Panc1 (cell line): ENCODE data around the gene MSI2. TPM values are rescaled to one million over a fixed set of nuclear protein-coding genes. Genes with fewer than 3 reads are reported as not detected.

Source experiments
- ATAC-seq: fragments of 200-7000 bp; cut with Tn5 transposase; 2 replicates; pipeline ENCODE4 v1.9.1; 2020; ENCODE audit warnings: mild to moderate bottlenecking, moderate library complexity
- BruUV-seq: library from RNA; stranded (reverse); fragments of 400-500 nt; replicated peaks from 2 replicates; lab custom pipeline; 2021; lab: Mats Ljungman, UMichigan
- CTCF ChIA-PET: fragments of 300-600 bp; sonication (Branson Sonifier 250); formaldehyde crosslinking; loops from one replicate; lab custom pipeline; 2022; ENCODE audit warnings: antibody characterized with exemption; lab: Charles Lee
- POLR2A ChIA-PET: fragments of 300-600 bp; sonication (Branson Sonifier 250); formaldehyde crosslinking; loops from one replicate; lab custom pipeline; 2022; ENCODE audit warnings: antibody characterized with exemption; lab: Charles Lee
- DNase-seq: peaks from one replicate; pipeline ENCODE4 v3.0.0-alpha.2; 2010; ENCODE audit warnings: low read depth, low spot score
- H3K27ac ChIP-seq: 2 replicates; pipeline ENCODE4 v1.5.1; 2011; ENCODE audit warnings: mild to moderate bottlenecking, low read length, inconsistent platforms
- H3K27me3 ChIP-seq: fragments of 200-500 bp; sonication (Bioruptor generic); 2 replicates; pipeline ENCODE4 v1.6.0; 2014; ENCODE audit warnings: low read length, inconsistent platforms; ENCODE audit not compliant: control insufficient read depth, insufficient read depth
- H3K36me3 ChIP-seq: fragments of 200-500 bp; sonication (Bioruptor generic); 2 replicates; pipeline ENCODE4 v1.5.1; 2014; ENCODE audit warnings: inconsistent platforms, mild to moderate bottlenecking, low read length, moderate library complexity; ENCODE audit not compliant: control insufficient read depth, insufficient read depth
- H3K4me1 ChIP-seq: 2 replicates; pipeline ENCODE4 v1.5.1; 2011; ENCODE audit warnings: inconsistent platforms, mild to moderate bottlenecking, low read length, moderate library complexity; ENCODE audit not compliant: control insufficient read depth, insufficient read depth
- H3K4me3 ChIP-seq, 2 experiments: 2 replicates each; pipeline ENCODE4 v1.5.1; 2011 to 2012; ENCODE audit warnings: low read depth in 2 of 2, low read length in 2 of 2, mild to moderate bottlenecking in 2 of 2, inconsistent platforms in 1 of 2, moderate library complexity in 1 of 2
- H3K9me3 ChIP-seq: fragments of 200-500 bp; sonication (Bioruptor generic); 2 replicates; pipeline ENCODE4 v1.5.1; 2014; ENCODE audit warnings: low read depth, mild to moderate bottlenecking, inconsistent platforms, low read length, moderate library complexity; ENCODE audit not compliant: control insufficient read depth, insufficient read depth
- CTCF ChIP-seq: fragments of 450-650 bp; IDR thresholded peaks from 2 replicates; pipeline ENCODE4 v1.5.1; 2017; ENCODE audit warnings: mild to moderate bottlenecking
- POLR2AphosphoS5 ChIP-seq: IDR thresholded peaks from 2 replicates; pipeline ENCODE4 v1.6.1; 2012; ENCODE audit warnings: mild to moderate bottlenecking, low read depth, low read length, moderate library complexity
- SIN3A ChIP-seq: IDR thresholded peaks from 2 replicates; pipeline ENCODE4 v1.6.1; 2012; ENCODE audit warnings: low read depth, mild to moderate bottlenecking, low read length, moderate library complexity, borderline replicate concordance; ENCODE audit not compliant: insufficient read depth
- TCF7L2 ChIP-seq: IDR thresholded peaks from 2 replicates; pipeline ENCODE4 v1.6.1; 2011; ENCODE audit warnings: mild to moderate bottlenecking, low read depth, low read length, inconsistent platforms
- in situ Hi-C: cut with HindIII; loops from 2 replicates; pipeline ENCODE4 v1.10.0; 2016; ENCODE audit warnings: low sequenced_read_pairs, low pct_unique_long_range_greater_than_20kb
- intact Hi-C: fragments of 100-400 bp; cut with micrococcal nuclease; formaldehyde crosslinking; loops from one replicate; pipeline ENCODE4 v1.10.0; 2022; ENCODE audit not compliant: unreplicated experiment
- total RNA-seq: library from RNA; stranded (reverse); gene quantifications from one replicate; pipeline ENCODE4 v1.2.1, GENCODE V29; 2021; ENCODE audit not compliant: unreplicated experiment
- TF ChIP-seq, protein P1 (sequence below), 2 experiments: IDR thresholded peaks; 2 replicates each; pipeline ENCODE4 v1.6.1; 2011 to 2012; ENCODE audit warnings: low read depth in 2 of 2, control low read depth in 1 of 2, low read length in 1 of 2, mild to moderate bottlenecking in 1 of 2, moderate library complexity in 1 of 2; ENCODE audit not compliant: insufficient read depth in 1 of 2

The MSI2 gene
- total RNA-seq, 1 experiment from 2014 or later = 38.5 TPM

DNA sequence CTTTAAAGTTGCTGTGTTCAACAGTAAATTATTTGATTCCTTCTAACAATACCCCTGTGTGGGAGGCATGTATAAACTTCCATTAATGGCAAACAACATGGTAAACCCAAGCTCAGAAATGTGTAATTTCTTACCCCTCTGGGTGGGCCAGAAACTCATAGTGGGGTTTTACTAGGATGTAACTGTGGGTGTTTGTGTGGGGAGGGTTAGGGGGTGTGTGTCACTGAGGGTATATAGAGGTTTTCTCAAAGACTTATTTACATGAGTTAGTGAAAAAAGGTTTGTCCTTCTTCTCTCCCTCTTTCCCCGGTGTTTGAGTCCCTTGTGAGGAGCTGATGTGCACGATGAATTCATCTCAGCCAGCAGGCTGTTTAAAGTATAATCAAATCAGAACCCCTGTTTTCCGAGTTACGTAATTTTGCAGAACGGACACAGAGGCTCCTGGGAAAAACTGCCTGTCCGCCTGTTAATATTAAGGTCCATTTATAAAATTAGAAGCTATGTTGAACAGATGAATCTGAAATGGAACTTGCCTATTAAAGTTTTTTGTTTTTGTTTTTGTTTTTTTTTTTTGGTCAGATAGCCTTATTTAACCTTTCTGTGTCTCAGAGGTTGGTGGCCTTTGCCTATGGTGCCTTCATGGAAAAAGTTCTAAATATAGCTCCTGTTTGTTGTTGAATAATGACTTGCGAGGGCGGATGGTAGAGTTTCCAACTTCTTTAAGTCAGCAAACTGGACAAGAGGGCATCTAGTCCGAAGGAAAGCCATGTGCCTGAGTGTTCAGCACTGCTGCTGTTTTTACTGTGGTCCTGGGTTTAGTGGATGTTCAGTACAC is 73.3 kb downstream of the MSI2 start:
- in situ Hi-C loops = no loop called here
- no peak for ATAC-seq
- POLR2A ChIA-PET = no interaction called here

GRCh38 chr17:57330587-57330986 is 74.3 kb downstream of the MSI2 start:
- no peak overlapping the region for H3K27ac ChIP-seq
- TF ChIP-seq TCF7L2 = no peak
- TF ChIP-seq CTCF = no peak
- TF ChIP-seq SIN3A = no peak
- TF ChIP-seq POLR2AphosphoS5 = no peak
- TF ChIP-seq, protein P1, sequence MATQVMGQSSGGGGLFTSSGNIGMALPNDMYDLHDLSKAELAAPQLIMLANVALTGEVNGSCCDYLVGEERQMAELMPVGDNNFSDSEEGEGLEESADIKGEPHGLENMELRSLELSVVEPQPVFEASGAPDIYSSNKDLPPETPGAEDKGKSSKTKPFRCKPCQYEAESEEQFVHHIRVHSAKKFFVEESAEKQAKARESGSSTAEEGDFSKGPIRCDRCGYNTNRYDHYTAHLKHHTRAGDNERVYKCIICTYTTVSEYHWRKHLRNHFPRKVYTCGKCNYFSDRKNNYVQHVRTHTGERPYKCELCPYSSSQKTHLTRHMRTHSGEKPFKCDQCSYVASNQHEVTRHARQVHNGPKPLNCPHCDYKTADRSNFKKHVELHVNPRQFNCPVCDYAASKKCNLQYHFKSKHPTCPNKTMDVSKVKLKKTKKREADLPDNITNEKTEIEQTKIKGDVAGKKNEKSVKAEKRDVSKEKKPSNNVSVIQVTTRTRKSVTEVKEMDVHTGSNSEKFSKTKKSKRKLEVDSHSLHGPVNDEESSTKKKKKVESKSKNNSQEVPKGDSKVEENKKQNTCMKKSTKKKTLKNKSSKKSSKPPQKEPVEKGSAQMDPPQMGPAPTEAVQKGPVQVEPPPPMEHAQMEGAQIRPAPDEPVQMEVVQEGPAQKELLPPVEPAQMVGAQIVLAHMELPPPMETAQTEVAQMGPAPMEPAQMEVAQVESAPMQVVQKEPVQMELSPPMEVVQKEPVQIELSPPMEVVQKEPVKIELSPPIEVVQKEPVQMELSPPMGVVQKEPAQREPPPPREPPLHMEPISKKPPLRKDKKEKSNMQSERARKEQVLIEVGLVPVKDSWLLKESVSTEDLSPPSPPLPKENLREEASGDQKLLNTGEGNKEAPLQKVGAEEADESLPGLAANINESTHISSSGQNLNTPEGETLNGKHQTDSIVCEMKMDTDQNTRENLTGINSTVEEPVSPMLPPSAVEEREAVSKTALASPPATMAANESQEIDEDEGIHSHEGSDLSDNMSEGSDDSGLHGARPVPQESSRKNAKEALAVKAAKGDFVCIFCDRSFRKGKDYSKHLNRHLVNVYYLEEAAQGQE (IDR thresholded peaks at IDR 0.05; ENCODE audit: insufficient read depth in 1 of 2, low read depth in 2 of 2, low read length in 1 of 2) = no peak
- DNase-seq = no peak
- H3K4me3 ChIP-seq = no peak overlapping the region
- in situ Hi-C loops (no loop called here), intact Hi-C loops (no loop called here)
- H3K27me3 ChIP-seq = no peaks in the 10 kb centered on the region
- ChIA-PET CTCF (no interaction called here), POLR2A (no interaction called here)
- H3K9me3 ChIP-seq = no peaks in the 10 kb centered on the region
- ATAC-seq = no peak
- BruUV-seq = no TSS peak
- no peaks in the 10 kb centered on the region for H3K36me3 ChIP-seq
- no peaks in the 10 kb centered on the region for H3K4me1 ChIP-seq

More for the DNA sequence above, 73.3 kb downstream of the MSI2 start:
- Histone ChIP-seq H3K36me3 (no peaks in the 10 kb centered on the region), H3K9me3 (no peaks in the 10 kb centered on the region), H3K4me1 (no peaks in the 10 kb centered on the region), H3K27me3 (no peaks in the 10 kb centered on the region), H3K4me3 (no peak overlapping the region), H3K27ac (no peak overlapping the region)
- CTCF ChIA-PET = no interaction called here
- intact Hi-C loops = no loop called here
- TSS peak; percentile 46 for BruUV-seq
- no peak for TF ChIP-seq POLR2AphosphoS5
- TF ChIP-seq SIN3A = no peak
- no peak for DNase-seq

DNA sequence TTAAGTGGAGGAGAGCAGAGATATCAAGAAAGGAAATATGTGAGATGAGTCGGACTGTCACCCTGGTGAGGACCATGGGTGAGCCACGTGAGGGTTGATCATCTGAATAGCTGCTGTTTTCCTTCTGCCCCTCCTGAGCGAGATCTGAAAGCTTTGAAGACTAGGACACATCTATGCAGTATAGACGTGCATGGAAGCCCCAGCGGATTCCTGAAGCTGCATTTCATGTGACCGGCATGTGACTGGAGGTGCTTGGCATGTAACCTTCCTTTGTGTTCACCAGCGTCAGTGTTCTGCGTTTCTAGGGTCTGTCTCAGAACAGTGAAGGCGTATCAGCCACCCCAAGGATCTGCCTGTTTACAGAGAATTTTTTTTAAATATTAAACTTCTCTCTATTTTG is 75.1 kb downstream of the MSI2 start:
- in situ Hi-C loops = no loop called here
- no peak for ATAC-seq
- ChIA-PET CTCF (no interaction called here), POLR2A (interaction anchor here (0.5 to 0.7 kb wide), 2 partner anchors 21 to 109 kb away, joined by 3 to 4 read pairs; no protein-coding TSS in a partner anchor)
- no peak for TF ChIP-seq CTCF
- TF ChIP-seq, protein P1 (IDR thresholded peaks at IDR 0.05; ENCODE audit: insufficient read depth in 1 of 2, low read depth in 2 of 2, low read length in 1 of 2) = no peak
- no peak for TF ChIP-seq POLR2AphosphoS5
- no peak for TF ChIP-seq SIN3A
- TF ChIP-seq TCF7L2 = no peak
- Histone ChIP-seq H3K36me3 (no peaks in the 10 kb centered on the region), H3K27me3 (no peaks in the 10 kb centered on the region), H3K27ac (no peak overlapping the region), H3K4me1 (no peaks in the 10 kb centered on the region), H3K4me3 (no peak overlapping the region), H3K9me3 (no peaks in the 10 kb centered on the region)
- BruUV-seq = no TSS peak
- intact Hi-C loops = no loop called here
- DNase-seq = no peak
